Endothelial cell of umbilical vein (primary cell): ENCODE results near the gene APOL4. TPM values are rescaled to one million over a fixed set of nuclear protein-coding genes. Genes with fewer than 3 reads are reported as not detected.

Source experiments
- BruUV-seq: library from RNA; stranded (reverse); fragments of 400-500 nt; replicated peaks from 2 replicates; lab custom pipeline; 2021; lab: Mats Ljungman, UMichigan
- CTCF ChIA-PET: fragments of 300-600, 350-600 bp; sonication (Branson Sonifier 250); formaldehyde crosslinking; loops from one replicate; lab custom pipeline; 2021; ENCODE audit warnings: antibody characterized with exemption, inconsistent platforms; lab: Charles Lee
- POLR2A ChIA-PET: fragments of 300-600, 350-600 bp; sonication (Branson Sonifier 250); formaldehyde crosslinking; loops from one replicate; lab custom pipeline; 2021; ENCODE audit warnings: antibody characterized with exemption, inconsistent platforms; lab: Charles Lee
- DNase-seq: peaks from one replicate; pipeline ENCODE4 v3.0.0-alpha.2; 2011; ENCODE audit warnings: low read depth, low spot score
- FAIRE-seq: peaks from 2 replicates; lab custom pipeline; 2011; peaks lifted over from hg19 to GRCh38; lab: Jason Lieb, UNC
- H2AFZ ChIP-seq: 2 replicates; pipeline ENCODE4 v1.6.0; 2012; ENCODE audit warnings: low read depth, low read length, control low read depth, inconsistent platforms
- H3K27ac ChIP-seq: 2 replicates; pipeline ENCODE4 v1.5.1; 2011; ENCODE audit warnings: low read depth, mild to moderate bottlenecking, control low read depth, low read length, moderate library complexity; ENCODE audit not compliant: insufficient read depth
- H3K27me3 ChIP-seq, 2 experiments: 2 replicates each; pipeline versions ENCODE4 v1.6.0 to v1.6.1; 2011; ENCODE audit warnings: low read length in 2 of 2, mixed read lengths in 1 of 2; ENCODE audit not compliant: control insufficient read depth in 2 of 2, insufficient read depth in 2 of 2
- H3K36me3 ChIP-seq, 2 experiments: 2 replicates in 1 of 2; 3 replicates in 1 of 2; pipeline ENCODE4 v1.5.1; 2011; ENCODE audit warnings: low read length in 2 of 2, mild to moderate bottlenecking in 1 of 2, moderate library complexity in 1 of 2; ENCODE audit not compliant: control insufficient read depth in 2 of 2, insufficient read depth in 2 of 2; ENCODE audit errors: extremely low read depth in 1 of 2
- H3K4me1 ChIP-seq: 3 replicates; pipeline ENCODE4 v1.5.1; 2011; ENCODE audit warnings: mild to moderate bottlenecking, low read length; ENCODE audit not compliant: control insufficient read depth, insufficient read depth; ENCODE audit errors: extremely low read depth
- H3K4me2 ChIP-seq: 2 replicates; pipeline ENCODE4 v1.6.1; 2011; ENCODE audit warnings: low read length, control low read depth, mixed read lengths; ENCODE audit not compliant: insufficient read depth
- H3K4me3 ChIP-seq, 3 experiments: fragments of 200-600 bp in 1 of 3; sonication (generic), shearing (Covaris generic) in 1 of 3; replicated peaks in 1 of 3; 2 replicates each; pipeline ENCODE4 v1.5.1; 2011 to 2016; ENCODE audit warnings: control low read depth in 3 of 3, low read length in 3 of 3, mild to moderate bottlenecking in 2 of 3, inconsistent platforms in 1 of 3, low read depth in 1 of 3, moderate library complexity in 1 of 3; ENCODE audit not compliant: insufficient read depth in 1 of 3
- H3K79me2 ChIP-seq: 2 replicates; pipeline ENCODE4 v1.6.0; 2012; ENCODE audit warnings: low read length, inconsistent platforms; ENCODE audit not compliant: control insufficient read depth, insufficient read depth
- H3K9ac ChIP-seq: replicated peaks from 2 replicates; pipeline ENCODE3; 2011; ENCODE audit warnings: low read length, control low read depth; ENCODE audit not compliant: insufficient read depth; ENCODE audit errors: extremely low read depth
- H3K9me1 ChIP-seq: replicated peaks from 3 replicates; pipeline ENCODE4 v1.6.0; 2011; ENCODE audit warnings: mild to moderate bottlenecking, low read length; ENCODE audit not compliant: control insufficient read depth, insufficient read depth; ENCODE audit errors: extremely low read depth
- H3K9me3 ChIP-seq: replicated peaks from 2 replicates; pipeline ENCODE4 v1.5.1; 2012; ENCODE audit warnings: low read length, inconsistent platforms; ENCODE audit not compliant: control insufficient read depth, insufficient read depth
- H4K20me1 ChIP-seq: replicated peaks from 2 replicates; pipeline ENCODE3; 2011; ENCODE audit warnings: mild to moderate bottlenecking, low read length; ENCODE audit not compliant: control insufficient read depth, insufficient read depth; ENCODE audit errors: extremely low read depth
- EZH2 ChIP-seq: IDR thresholded peaks from 2 replicates; pipeline ENCODE4 v1.6.1; 2012; ENCODE audit warnings: borderline replicate concordance, low read depth, mild to moderate bottlenecking, moderate library complexity, low read length, inconsistent platforms; ENCODE audit not compliant: severe bottlenecking
- FOS ChIP-seq: IDR thresholded peaks from 2 replicates; pipeline ENCODE4 v1.6.1; 2011; ENCODE audit warnings: mild to moderate bottlenecking, low read length, moderate library complexity, borderline replicate concordance; ENCODE audit not compliant: insufficient read depth
- GATA2 ChIP-seq: IDR thresholded peaks from 2 replicates; pipeline ENCODE4 v1.7.0; 2011; ENCODE audit warnings: low read depth, mild to moderate bottlenecking, moderate library complexity, mixed read lengths, low read length; ENCODE audit not compliant: insufficient read length, insufficient read depth
- JUN ChIP-seq: IDR thresholded peaks from 2 replicates; pipeline ENCODE4 v1.6.1; 2011; ENCODE audit warnings: borderline replicate concordance, low read depth; ENCODE audit not compliant: insufficient read length, insufficient read depth
- MAX ChIP-seq: IDR thresholded peaks from 2 replicates; pipeline ENCODE4 v1.6.1; 2011; ENCODE audit not compliant: insufficient read depth, insufficient read length
- MYC ChIP-seq: IDR thresholded peaks from one replicate; pipeline ENCODE4 v1.6.1; 2011; ENCODE audit warnings: mild to moderate bottlenecking, low read depth, low read length
- POLR2A ChIP-seq: IDR thresholded peaks from 2 replicates; pipeline ENCODE4 v1.6.1; 2012; ENCODE audit warnings: low read depth, mild to moderate bottlenecking, control low read depth, low read length
- POLR2AphosphoS5 ChIP-seq: IDR thresholded peaks from 2 replicates; pipeline ENCODE4 v1.6.1; 2012; ENCODE audit warnings: low read depth, mild to moderate bottlenecking, control low read depth, low read length, moderate library complexity; ENCODE audit not compliant: insufficient read depth
- dilution Hi-C: fragments of 300-500 bp; cut with MboI; formaldehyde crosslinking; loops from one replicate; pipeline ENCODE4 v1.15.0; 2019; ENCODE audit warnings: low sequenced_read_pairs; ENCODE audit not compliant: extremely low pct_ligation_motif_present
- intact Hi-C: fragments of 100-400 bp; cut with micrococcal nuclease; formaldehyde crosslinking; loops from one replicate; pipeline ENCODE4 v1.10.0; 2022
- polyA plus RNA-seq, 4 experiments: library from polyadenylated mRNA; depleted of rRNA in 3 of 4; stranded (reverse) in 3 of 4; unstranded in 1 of 4; fragments of >200 nt; gene quantifications; 2 replicates each; pipeline versions ENCODE4 v1.2.1 to v1.2.3, GENCODE V29; 2011 to 2012; ENCODE audit warnings: missing spikeins in 1 of 4
- total RNA-seq: library from RNA; stranded (reverse); gene quantifications from 2 replicates; pipeline ENCODE4 v1.2.3, GENCODE V29; 2021
- TF ChIP-seq, protein P1 (sequence below), 2 donors: IDR thresholded peaks; 1 replicate in 1 of 2; 2 replicates in 1 of 2; pipeline ENCODE4 v1.5.1; 2011; ENCODE audit warnings: low read length in 2 of 2, mild to moderate bottlenecking in 2 of 2, moderate library complexity in 2 of 2, control low read depth in 1 of 2, inconsistent platforms in 1 of 2, low read depth in 1 of 2; ENCODE audit not compliant: insufficient read depth in 1 of 2; ENCODE audit errors: extremely low read depth in 1 of 2

Gene APOL4
- total and polyA plus RNA-seq, 2 donors (not counting 3 experiments of a cell fraction or from before 2014, with no cell fraction given) = 0.33 to 0.97 TPM

DNA sequence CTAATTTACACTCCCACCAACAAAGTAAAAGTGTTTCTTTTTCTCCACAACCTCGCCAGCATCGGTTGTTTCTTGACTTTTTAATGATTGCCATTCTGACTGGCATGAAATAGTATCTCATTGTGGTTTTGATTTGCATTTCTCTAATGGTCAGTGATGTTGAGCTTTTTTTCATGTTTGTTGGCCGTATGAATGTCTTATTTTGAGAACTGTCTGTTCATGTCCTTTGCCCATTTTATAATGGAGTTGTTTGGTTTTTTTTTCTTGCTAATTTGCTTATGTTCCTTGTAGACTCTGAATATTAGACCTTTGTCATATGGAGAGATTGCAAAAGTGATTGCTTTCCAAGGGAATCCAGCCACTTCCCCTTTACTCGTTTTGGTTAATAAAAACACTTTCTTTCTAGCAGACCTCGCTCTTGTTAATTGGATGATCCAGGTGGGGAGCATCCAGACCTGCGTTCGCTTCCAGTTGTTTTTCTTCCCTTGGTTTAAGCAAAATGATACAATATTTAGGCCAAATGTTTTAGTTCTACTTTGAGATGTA lies 17.1 kb upstream of the APOL4 start:
- intact Hi-C loops (no loop called here), dilution Hi-C loops (no loop called here)
- Histone ChIP-seq H3K27ac (no peak overlapping the region), H3K9me3 (no peaks in the 10 kb centered on the region), H4K20me1 (no peaks in the 10 kb centered on the region), H3K4me2 (no peak overlapping the region), H3K4me1 (peaks cover 4% of the 10 kb centered on the region), H2AFZ (no peak overlapping the region), H3K36me3 (no peaks in the 10 kb centered on the region), H3K9me1 (no peaks in the 10 kb centered on the region), H3K79me2 (no peaks in the 10 kb centered on the region), H3K4me3 (no peak overlapping the region), H3K9ac (no peak overlapping the region), H3K27me3 (peaks cover 24 to 30% of the 10 kb centered on the region in 2 experiments)
- CTCF ChIA-PET = interaction anchor here (2.2 kb wide), 1 partner anchor 20 kb away, joined by 9 read pairs; the partner anchor contains the start of gene APOL2
- TF ChIP-seq FOS (no peak), POLR2AphosphoS5 (no peak), MYC (no peak), MAX (no peak), POLR2A (no peak)
- no TSS peak for BruUV-seq
- POLR2A ChIA-PET = no interaction called here
- FAIRE-seq = no peak
- no peak for DNase-seq

GRCh38 chr22:36215981-36216380 lies 14.4 kb upstream of the APOL4 start:
- no peak for FAIRE-seq
- Histone ChIP-seq H2AFZ (no peak overlapping the region), H4K20me1 (no peaks in the 10 kb centered on the region), H3K9me1 (no peaks in the 10 kb centered on the region), H3K79me2 (no peaks in the 10 kb centered on the region), H3K9ac (no peak overlapping the region), H3K9me3 (no peaks in the 10 kb centered on the region), H3K27me3 (peaks cover 34 to 39% of the 10 kb centered on the region in 2 experiments), H3K4me3 (no peak overlapping the region), H3K4me1 (peaks cover 4% of the 10 kb centered on the region), H3K4me2 (no peak overlapping the region), H3K36me3 (no peaks in the 10 kb centered on the region), H3K27ac (no peak overlapping the region)
- no TSS peak for BruUV-seq
- TF ChIP-seq GATA2 = no peak
- TF ChIP-seq MYC = no peak
- TF ChIP-seq POLR2AphosphoS5 = no peak
- TF ChIP-seq, protein P1, sequence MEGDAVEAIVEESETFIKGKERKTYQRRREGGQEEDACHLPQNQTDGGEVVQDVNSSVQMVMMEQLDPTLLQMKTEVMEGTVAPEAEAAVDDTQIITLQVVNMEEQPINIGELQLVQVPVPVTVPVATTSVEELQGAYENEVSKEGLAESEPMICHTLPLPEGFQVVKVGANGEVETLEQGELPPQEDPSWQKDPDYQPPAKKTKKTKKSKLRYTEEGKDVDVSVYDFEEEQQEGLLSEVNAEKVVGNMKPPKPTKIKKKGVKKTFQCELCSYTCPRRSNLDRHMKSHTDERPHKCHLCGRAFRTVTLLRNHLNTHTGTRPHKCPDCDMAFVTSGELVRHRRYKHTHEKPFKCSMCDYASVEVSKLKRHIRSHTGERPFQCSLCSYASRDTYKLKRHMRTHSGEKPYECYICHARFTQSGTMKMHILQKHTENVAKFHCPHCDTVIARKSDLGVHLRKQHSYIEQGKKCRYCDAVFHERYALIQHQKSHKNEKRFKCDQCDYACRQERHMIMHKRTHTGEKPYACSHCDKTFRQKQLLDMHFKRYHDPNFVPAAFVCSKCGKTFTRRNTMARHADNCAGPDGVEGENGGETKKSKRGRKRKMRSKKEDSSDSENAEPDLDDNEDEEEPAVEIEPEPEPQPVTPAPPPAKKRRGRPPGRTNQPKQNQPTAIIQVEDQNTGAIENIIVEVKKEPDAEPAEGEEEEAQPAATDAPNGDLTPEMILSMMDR (IDR thresholded peaks at IDR 0.05; ENCODE audit: extremely low read depth in 1 of 2, insufficient read depth in 1 of 2, low read depth in 1 of 2, low read length in 2 of 2) = no peak
- TF ChIP-seq JUN = no peak
- no peak for TF ChIP-seq EZH2
- no peak for TF ChIP-seq FOS
- TF ChIP-seq POLR2A = no peak
- no peak for TF ChIP-seq MAX
- ChIA-PET CTCF (interaction anchor here (1.1 to 1.6 kb wide), 3 partner anchors 21 to 43 kb away, joined by 3 to 6 read pairs (median 4); no protein-coding TSS in a partner anchor), POLR2A (no interaction called here)
- DNase-seq = no peak
- intact Hi-C loops = no loop called here
- dilution Hi-C loops = no loop called here
